Amygdala (tissue), 56 donors: ENCODE data around the gene PDE7B.
"Not testable (repeated sequence)": the region's sequence is repeated elsewhere in the genome, so short reads cannot be mapped to it uniquely, and the experiment has no call there.

ENCODE experiments used
- DNase-seq, 56 donors: peaks; one replicate each; lab custom pipeline; 2025; lab: John Stamatoyannopoulos, UW

Gene PDE7B

DNA sequence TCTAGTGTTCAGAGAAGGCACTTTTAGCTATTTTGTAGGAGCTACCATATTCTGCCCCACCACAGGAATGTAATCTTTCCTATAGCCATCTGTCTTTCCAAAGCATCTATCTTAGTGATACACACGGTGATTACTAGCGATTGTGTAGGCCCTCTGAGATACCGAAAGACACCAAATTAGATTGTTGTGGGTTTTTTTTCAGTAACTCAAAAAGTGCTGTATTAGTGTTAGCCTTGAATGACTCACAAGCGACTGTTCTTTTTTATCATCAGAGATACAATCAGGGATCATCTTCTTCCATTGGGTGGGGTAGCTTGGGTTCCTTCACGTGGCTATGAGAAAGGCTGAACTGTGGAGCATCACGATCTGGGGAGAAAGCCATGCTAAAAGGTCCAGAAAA lies 238.4 kb downstream of the PDE7B start:
- no peak for DNase-seq

DNA sequence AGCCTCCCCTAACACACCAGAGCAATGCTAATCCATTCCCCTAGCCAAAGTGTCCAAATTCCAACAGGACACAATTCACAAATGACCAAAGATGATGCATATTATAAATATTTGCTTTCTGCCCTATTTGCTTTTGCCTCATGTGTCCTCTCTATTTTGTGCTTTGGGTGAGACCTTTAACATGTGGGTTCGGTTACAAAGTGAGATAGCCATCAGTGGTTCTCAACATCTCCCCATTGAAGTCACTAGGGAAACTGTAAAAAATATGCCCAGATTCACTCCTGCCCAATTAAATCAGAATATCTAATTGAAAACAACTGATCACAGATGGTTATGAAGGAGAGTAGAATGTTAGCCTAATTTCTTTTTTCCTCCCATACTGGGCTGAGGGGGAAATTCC lies 239.4 kb downstream of the PDE7B start:
- no peak for DNase-seq

- DNase-seq = no peak
These were observed 241.4 kb downstream of the PDE7B start for GRCh38 chr6:136092897-136093296.

DNA sequence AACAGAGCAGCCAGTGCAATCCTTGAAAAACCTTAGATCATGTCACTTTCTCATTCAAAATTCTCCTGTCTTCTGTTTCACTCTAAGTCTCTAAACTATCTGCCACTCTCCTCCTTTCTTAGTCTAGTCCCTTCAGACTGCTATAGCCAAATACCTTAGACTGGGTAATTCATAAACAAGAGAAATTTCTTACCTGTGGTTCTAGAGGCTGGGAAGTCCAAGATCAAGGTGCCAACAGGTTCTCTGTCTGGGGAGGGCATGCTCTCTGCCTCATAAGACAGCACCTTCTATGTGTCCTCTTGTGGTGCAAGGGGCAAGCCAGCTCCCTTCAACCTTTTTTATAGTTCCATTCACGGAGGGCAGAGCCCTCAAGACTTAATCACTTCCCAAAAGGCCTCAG lies 242.3 kb downstream of the PDE7B start:
- DNase-seq = no peak

DNA sequence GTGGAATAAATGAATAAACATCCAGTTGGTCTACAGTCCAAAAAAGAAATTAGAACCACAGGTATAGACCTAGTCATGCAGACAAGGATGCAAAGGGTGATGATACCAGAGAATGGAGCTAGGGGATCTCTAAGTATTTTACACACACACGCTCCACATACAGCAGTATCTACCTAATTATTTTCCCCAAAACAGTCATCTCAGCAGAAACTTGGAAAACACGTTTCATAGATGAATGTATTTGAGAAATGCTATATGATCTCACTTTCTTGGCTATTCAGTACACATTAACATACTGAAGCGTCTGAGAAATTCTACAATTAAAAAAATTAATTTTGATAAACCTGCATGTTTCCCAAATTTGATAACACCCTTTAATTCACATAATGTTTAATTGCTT lies 243.3 kb downstream of the PDE7B start:
- no peak for DNase-seq

- no peak for DNase-seq
These were observed 244.5 kb downstream of the PDE7B start for GRCh38 chr6:136095986-136096385.

DNA sequence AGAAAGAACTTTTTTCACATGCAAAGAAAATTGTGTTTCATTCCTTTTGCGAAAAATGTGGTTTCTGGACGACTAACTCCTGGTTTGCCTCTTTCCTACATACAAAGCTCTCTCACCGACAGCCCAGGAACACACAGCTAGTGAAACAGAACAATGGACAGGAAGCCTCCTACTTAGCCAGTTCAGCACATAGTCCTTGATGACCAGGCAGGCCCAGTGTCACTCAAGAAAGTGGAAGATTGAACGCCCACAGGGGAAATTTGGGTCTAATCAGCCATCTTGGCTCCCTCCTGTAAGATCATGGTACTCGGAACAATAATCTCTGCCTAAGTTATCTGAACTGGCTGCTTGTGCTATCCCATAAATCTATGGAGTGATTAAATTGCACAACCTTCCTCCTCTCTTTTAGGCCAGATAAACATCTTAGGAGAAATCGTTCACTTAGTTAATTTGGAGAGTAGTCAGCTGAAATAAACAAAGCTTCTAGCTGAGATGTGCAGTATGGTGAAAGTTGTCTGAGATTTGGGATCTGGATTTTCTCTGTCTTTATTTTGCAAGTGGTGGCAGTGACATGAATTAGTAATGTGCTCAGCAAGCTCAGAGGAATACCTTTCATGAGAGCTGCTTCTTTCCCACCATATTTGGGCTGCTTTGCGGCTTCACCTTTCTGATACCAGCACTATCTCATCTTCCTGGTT lies 251.6 kb downstream of the PDE7B start:
- DNase-seq = no peak

DNA sequence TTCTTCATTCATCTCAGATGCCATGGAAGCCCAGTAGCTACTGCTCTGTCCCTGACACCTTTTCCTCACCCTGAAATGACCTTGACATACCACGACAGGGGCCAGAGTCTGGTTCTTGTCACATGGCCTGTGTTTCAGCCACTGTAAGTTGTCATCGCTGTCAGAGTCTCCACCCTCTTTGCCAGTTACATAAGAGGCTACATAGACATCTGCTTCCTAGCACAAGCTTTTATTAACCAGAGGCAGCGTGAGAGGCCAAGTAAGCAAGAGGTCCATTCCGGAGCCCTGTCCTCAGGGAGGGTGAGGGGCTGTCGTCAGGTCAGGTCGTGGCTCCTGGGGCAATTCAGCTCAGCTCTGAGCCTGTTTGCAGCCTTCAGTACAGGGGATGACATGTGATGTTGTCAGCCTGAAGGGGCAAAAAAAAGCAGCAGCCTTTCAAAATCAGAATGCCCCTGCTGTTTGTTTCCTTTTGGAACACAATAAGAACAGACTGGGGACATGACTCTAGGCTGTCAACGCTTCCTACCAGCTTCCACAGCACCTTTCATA lies 252.3 kb downstream of the PDE7B start:
- DNase-seq = peak in 19 of 56 donors; percentile 2 to 35 (median 12)

- no peak for DNase-seq
These were observed 253.1 kb downstream of the PDE7B start for GRCh38 chr6:136104556-136104955.

DNA sequence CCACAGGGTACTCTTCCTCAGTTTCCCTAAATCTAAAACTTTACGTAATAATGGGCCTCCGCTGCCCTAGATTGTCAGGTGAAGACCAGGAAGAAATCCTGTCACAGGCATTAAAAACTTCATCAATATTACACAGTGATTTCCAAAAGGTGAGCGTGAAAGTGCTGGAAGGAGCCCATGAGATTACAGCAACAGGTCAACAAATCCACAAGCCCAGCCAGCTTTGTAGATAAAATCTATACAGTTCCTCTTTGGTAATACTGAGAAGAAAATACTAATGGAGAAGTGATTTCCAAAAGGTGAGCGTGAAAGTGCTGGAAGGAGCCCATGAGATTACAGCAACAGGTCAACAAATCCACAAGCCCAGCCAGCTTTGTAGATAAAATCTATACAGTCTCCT lies 254.3 kb downstream of the PDE7B start:
- DNase-seq = not testable (repeated sequence)

GRCh38 chr6:136108361-136108945 lies 257.0 kb downstream of the PDE7B start:
- DNase-seq = no peak

- DNase-seq = no peak
These were observed 260.3 kb downstream of the PDE7B start for GRCh38 chr6:136111831-136112230.

DNA sequence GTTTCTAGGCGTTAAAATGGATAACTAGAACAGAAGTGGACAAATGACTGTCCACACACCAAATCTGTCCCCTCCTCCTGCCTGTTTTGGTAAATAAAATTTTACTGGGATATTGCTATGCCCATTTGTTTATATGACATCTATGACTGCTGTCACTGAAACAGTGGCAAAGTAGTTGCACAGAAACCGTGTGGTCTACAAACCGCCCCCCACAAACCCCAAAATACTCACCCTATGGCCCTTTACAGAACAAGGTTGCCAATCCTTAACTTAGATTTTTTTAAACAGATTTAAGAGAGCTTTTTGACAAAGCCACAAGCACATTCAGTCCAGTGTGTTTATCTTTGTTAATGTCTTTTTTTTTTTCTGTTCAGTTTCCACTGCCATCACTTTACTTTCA lies 260.8 kb downstream of the PDE7B start:
- no peak for DNase-seq

- peak in 15 of 56 donors; percentile 1 to 42 (median 10) for DNase-seq
These were observed 262.3 kb downstream of the PDE7B start for GRCh38 chr6:136113736-136114173.

DNA sequence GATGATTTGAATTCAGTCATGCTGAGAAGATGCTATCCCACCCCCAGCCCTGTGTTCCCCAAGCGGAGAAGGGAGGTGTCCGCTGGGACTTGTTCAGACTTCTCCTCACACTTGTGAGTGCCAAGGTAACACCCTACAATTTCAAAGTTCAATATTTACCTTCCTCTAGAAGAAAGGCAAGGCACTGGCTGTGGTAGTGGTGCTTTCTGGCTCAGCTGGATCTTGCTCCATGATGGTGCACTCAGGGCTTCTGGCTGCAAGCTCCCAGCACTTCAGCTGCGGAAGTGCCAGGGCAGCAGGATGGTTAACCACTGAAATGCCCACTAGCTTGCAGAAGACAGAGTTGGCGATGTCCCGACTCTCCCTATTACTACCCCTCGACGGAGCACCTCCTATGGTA lies 263.2 kb downstream of the PDE7B start:
- DNase-seq = no peak

GRCh38 chr6:136115941-136116340 lies 264.4 kb downstream of the PDE7B start:
- DNase-seq = no peak

GRCh38 chr6:136117081-136117480 lies 265.6 kb downstream of the PDE7B start:
- DNase-seq = no peak

DNA sequence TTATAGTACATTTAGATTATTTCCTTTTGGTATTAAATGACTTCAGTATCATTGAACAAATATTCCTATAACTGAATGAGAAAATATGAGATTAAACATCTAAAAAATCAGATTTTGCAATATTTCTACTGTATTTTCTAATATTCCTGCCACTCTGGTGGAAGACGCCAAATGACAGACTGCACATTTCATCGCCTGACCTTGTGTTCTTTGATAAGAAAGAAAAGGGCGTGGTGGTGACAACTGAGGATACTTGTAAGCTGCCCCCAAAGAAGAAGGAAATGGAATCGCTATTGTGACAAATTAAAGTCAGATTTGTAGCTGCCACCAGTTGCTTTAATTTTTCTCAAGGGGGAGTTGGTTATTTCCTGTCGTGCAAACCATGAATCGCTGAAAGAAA lies 267.3 kb downstream of the PDE7B start:
- DNase-seq = no peak

- no peak for DNase-seq
These were observed 272.0 kb downstream of the PDE7B start for GRCh38 chr6:136123468-136123867.

GRCh38 chr6:136125585-136125984 lies 274.1 kb downstream of the PDE7B start:
- no peak for DNase-seq

GRCh38 chr6:136127873-136128272 lies 276.4 kb downstream of the PDE7B start:
- no peak for DNase-seq

GRCh38 chr6:136129365-136129764 lies 277.9 kb downstream of the PDE7B start:
- DNase-seq = no peak
